Activated CD4-positive, alpha-beta T cell treated with anti-CD3 and anti-CD28 coated beads for 48 hours (primary cell): ENCODE results near the gene C3orf22.

Experiments used
- DNase-seq: peaks from one replicate; pipeline ENCODE4 v3.0.0-alpha.2; 2020

C3orf22 gene

DNA sequence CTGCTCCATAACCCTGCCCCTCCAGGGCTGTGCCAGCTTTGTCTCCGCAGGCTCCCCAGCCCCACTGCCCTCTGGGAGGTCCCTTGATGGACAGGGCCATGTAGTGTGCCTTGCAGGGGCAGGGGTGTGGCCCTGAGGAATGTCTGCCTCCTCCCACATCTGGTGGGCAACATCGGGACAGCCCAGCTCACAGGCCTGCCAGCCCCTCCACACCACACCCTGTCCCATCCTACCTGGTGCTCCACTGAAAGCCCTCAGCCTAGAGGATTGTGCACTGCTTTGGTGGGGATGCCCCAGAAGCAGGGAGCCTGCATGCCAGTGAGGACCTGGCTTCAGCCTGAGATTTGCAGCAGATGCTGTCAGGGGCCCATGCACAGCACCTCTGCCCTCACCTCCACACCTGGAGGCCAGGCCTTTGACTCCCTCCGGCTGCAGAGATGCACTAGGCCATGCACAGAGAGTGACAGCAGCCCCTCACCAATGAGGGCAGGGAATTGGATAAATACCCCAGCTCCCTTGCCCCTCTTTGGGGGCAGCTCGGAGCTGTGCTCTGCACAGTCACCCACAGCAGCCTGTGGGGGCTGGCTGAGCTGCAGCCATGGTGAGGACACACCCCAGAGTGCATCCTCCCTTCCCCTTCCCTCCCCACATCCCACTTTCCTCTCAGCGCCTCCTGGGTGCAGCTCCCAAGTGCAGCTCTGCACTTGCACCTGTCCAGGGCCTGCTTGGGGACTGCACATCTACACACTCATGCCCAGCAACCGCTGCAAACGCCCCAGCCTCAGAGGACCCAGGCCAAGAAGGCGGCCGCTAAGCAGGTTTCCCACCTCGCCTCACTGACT lies 2.7 kb downstream of the C3orf22 start:
- DNase-seq: no peak

DNA sequence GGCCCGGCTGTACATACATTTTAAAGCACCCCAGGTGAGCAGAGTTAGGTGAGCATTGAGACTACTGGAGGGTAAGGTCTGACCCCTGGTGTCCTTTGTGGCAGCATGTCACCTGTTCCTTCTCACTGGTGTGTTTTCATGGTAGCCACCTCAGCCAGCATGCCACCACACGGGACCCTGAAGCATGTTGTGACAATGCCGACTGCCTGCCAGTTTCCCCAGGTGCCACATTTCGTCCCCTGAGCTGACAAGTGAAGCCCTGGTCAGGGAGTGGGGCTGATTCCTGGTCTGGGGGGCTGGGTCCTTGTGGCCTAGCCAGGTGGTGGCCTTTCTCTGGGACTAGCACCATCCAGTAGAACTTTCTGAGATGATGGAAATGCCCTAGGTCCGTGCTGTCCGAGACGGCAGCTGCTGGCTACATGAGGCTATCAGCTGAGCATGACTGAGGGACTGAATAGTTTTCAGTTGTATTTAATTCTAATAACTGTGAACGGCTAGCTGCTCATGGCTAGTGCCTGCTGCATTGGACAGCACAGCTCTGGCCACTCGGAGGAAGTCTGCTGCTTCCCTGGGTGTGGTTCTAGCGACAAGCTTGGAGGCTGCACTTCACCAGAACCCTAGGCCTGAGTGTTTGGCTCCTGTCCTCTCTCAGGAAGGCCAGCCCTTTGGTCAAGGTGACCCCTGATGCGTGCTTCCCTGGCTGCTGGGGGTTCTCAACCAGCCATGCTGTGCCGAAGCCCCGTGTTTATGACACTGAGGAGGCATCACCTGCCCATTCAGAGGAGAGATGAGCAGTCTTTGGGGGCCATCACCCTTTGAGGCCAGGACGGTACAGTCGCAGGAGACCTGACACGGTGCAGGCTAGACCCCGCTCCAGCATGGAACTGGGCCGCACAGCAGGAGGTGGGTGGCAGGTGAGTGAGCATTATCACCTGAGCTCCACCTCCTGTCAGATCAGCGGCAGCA lies 3.9 kb downstream of the C3orf22 start:
- DNase-seq: no peak

- no peak for DNase-seq
Measured at GRCh38 chr3:126553284-126554084, 5.2 kb downstream of the C3orf22 start.

DNA sequence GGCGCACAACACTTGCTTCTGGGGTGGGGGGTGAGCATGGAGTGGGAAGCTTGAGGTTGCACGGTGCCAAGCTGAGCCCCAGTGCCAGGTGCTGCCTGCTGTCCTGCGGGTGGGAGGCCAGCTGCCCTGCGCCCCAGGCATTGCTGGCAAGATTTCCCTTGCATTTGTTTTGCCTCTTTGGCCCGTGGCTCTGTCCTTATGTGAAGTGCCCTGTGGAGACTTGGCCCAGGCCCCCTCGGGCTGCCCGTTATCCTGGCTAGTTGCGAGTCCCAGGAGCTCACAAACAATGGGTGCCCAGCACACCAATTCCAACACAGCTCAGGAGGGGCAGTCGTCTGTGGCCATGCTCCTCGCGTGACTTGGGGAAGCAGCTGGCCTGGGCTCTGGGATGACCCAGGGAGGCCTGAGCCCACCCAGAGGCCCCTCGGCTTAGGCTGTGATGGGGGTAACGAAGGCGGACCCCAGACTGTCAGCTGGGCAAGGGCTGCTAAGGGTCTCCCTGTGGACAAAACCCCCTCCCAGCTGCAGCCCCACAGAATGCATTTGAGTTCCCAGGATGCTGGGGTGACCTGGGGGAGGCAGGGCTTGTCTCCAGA lies 5.9 kb downstream of the C3orf22 start:
- DNase-seq: no peak

GRCh38 chr3:126551839-126552687 lies 6.7 kb downstream of the C3orf22 start:
- no peak for DNase-seq

- no peak for DNase-seq
Measured at GRCh38 chr3:126551121-126551838, 7.5 kb downstream of the C3orf22 start.

GRCh38 chr3:126550488-126551051 lies 8.2 kb downstream of the C3orf22 start:
- DNase-seq: no peak

- no peak for DNase-seq
Measured at GRCh38 chr3:126549861-126550487, 8.8 kb downstream of the C3orf22 start.

GRCh38 chr3:126548556-126549466 lies 9.9 kb downstream of the C3orf22 start:
- peak; percentile 0 for DNase-seq

DNA sequence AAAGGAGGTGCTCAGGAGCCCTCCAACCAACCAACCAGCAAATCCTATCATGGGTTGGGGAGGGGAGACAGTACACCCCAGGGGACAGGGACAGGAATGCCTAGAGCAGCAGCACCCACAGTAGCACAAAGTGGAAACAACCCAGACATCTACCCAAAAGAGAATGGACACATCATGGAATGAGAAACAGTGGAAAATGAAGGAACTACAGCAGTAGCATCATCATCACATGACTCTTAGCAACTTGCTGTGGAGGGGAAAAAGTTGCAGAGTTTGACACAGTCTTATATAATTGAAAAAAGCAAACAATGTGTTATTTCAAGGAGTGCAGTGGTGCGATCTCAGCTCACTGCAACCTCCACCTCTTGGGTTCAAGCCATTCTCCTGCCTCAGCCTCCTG lies 11.0 kb downstream of the C3orf22 start:
- no peak for DNase-seq

DNA sequence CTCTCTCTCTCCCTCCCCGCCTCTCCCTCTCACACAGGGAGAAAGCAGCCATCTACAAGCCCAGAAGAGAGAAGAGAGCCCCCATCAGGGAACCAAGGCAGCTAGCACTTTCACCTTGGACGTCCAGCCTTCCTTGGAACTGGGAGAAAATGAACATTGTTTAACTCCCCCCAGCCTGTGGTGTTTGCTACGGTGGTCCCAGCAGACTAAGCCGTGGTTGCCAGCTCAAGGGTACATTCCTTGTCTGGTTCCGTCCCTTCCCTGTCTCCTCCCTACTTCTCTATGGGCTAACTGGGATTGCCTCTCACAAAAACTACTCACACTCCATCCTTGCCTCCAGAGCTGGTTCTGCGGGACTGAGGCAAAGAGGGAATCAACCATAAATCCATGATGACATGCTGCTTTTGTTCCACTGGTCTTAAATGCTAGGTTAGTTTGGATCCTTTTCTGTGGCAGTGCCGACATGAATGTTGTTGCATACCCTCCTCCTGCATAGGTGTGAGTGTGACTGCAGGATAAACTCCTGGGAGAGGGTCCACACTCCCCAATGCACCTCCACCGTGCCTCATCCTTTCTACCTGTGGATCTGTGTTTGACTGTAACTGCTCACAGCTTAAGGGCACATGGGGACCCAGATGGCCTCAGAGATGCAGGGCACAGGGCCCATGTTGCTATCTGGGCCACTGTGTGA lies 12.0 kb downstream of the C3orf22 start:
- DNase-seq: no peak

DNA sequence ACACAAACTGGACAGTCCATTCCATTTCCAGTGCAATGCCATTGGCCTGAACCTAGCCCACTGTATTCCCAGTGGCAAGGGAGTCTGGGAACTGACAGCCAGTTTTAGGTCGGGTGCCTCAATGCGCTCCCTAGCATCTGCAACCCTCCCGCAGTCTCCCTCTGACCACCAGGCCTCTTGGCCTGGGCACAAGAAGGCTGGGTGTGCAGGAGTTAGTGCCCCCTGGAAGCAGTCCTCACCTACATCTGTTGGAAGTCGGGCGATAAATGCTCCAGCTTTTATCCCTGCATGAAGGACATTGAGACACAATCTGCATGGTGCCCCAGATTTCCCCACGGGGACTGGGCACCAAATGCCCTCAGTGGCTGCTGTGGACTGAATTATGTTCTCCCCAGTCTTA lies 12.7 kb downstream of the C3orf22 start:
- DNase-seq: no peak

DNA sequence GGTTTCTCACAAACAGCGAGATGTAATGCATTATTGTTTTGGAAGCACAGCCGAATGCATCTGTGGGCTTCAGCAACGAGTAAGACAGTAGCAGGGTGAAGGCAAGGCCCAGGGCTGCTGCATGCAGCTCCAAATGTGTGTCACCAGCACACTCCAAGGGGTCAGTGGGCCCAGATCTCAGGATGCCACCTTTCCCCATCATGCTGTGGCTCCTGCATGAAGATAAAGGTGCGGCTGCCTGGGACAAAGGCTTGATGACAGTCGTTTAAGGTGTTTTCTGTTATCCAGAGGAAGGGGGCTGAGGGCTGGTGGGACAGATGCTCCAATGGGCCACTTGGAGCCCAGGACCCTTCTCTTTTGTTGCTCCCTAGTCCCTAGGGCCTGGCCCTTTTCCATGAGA lies 13.2 kb downstream of the C3orf22 start:
- no peak for DNase-seq

GRCh38 chr3:126544596-126545281 lies 14.0 kb downstream of the C3orf22 start:
- DNase-seq: no peak

DNA sequence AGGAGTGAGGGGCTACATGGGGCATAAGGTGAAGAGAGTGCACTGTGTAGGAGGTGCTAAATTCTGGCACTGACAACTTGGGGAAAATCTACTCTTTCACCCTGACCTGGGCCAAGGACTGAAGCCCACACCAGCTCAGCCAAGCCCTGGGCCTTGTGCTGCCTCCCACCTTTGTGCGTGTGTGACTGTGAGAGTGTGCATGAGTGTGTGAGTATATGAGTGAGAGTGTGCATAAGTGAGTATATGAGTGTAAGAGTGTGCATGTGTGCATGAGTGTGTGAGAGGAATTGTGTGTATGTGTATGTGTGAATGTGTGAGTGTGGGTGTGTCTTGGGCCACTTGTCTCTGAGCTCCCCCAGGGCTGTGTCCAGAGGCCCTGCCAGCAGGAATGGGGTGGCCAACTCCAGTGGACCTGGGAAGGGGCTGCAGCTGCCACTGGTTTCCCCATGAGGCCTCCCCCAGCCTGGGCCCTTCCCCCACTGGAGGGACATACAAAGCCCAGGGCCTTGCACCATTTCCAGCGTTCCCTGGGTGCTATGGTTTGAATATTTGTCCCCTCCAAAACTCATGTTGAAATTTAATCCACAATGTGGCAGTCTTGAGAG lies 15.2 kb downstream of the C3orf22 start:
- no peak for DNase-seq

- no peak for DNase-seq
Measured at GRCh38 chr3:126542340-126543241, 16.1 kb downstream of the C3orf22 start.
